Astrocyte of the cerebellum (primary cell): Measurements from ENCODE around the gene DNAAF8.
A peak's percentile ranks its signal among the peaks of the same experiment; 100 is the strongest.

ENCODE experiments used
- DNase-seq: peaks from one replicate; pipeline ENCODE4 v3.0.0-alpha.2; 2011; ENCODE audit warnings: low read depth
- H3K4me3 ChIP-seq: 2 replicates; pipeline ENCODE4 v1.5.1; 2011; ENCODE audit warnings: mild to moderate bottlenecking, low read depth, low read length, moderate library complexity
- in situ Hi-C: cut with HindIII; loops from 2 replicates; pipeline ENCODE4 v1.10.0; 2017; ENCODE audit warnings: low sequenced_read_pairs
- TF ChIP-seq, protein P1 (sequence below): IDR thresholded peaks from 2 replicates; pipeline ENCODE4 v1.5.1; 2012; ENCODE audit warnings: low read length, low read depth, moderate library complexity, mild to moderate bottlenecking; ENCODE audit errors: missing control alignments

The DNAAF8 gene

DNA sequence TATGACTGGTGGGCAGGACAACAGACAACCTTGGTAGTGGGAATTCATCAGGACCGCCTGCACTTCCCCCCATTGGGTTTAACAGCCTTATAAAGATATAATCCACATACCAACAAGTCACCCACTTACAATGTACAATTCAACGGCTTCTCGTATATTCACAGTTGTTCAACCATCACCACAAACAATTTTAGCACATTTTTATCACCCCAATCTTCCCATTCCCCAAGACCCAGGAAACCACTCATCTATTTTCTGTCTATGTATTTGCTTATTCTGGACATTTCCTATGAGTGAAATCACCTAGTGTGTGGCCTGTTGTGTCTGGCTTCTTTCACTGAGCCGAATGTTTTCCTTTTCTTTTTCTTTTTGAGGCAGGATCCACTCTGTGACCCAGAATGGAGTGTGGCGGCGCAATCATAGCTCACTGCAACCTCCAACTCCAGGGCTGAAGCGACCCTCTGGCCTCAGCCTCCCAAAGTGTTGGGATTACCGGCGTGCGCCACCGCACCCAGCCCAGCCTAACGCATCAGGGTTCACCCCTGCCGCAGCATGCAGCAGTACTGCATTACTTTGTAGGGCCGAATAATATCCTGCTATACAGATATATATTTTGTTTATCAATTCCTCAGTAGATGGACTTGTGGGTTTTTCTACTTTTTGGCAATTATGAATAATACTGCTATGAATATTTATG, 11.1 kb upstream of the DNAAF8 start:
- DNase-seq: no peak
- TF ChIP-seq, protein P1, sequence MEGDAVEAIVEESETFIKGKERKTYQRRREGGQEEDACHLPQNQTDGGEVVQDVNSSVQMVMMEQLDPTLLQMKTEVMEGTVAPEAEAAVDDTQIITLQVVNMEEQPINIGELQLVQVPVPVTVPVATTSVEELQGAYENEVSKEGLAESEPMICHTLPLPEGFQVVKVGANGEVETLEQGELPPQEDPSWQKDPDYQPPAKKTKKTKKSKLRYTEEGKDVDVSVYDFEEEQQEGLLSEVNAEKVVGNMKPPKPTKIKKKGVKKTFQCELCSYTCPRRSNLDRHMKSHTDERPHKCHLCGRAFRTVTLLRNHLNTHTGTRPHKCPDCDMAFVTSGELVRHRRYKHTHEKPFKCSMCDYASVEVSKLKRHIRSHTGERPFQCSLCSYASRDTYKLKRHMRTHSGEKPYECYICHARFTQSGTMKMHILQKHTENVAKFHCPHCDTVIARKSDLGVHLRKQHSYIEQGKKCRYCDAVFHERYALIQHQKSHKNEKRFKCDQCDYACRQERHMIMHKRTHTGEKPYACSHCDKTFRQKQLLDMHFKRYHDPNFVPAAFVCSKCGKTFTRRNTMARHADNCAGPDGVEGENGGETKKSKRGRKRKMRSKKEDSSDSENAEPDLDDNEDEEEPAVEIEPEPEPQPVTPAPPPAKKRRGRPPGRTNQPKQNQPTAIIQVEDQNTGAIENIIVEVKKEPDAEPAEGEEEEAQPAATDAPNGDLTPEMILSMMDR: no peak
- H3K4me3 ChIP-seq: no peak overlapping the region
- in situ Hi-C loops: no loop called here

DNA sequence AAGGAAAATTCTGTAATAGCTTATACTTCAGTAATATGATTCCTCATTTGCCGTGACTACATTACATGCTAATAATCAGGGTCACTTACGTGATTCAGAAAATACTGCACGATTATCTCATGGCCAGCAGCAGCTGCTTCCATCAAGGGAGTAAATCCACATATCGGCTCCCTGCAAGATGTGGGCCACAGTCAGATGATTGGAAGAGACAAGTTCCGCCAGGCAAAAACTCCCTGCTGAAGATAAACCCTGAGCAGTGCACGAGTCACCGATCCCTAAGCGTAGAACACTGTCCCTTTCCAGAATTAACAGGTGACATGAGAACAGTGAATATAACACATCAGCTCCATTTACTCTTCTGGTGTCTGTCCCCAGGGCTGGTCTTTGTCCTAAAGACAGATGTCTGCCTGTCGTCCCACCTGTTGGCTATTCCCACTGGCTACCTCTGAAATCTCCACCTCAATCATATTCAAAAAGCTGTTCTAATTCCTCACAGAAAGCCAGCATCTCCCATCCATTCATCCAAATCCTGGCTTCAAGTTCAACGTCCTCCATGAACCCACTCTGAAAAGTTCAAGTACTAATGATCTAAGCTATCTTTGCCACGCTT, 9.6 kb upstream of the DNAAF8 start:
- in situ Hi-C loops: no loop called here
- no peak overlapping the region for H3K4me3 ChIP-seq
- TF ChIP-seq, protein P1: no peak
- no peak for DNase-seq

DNA sequence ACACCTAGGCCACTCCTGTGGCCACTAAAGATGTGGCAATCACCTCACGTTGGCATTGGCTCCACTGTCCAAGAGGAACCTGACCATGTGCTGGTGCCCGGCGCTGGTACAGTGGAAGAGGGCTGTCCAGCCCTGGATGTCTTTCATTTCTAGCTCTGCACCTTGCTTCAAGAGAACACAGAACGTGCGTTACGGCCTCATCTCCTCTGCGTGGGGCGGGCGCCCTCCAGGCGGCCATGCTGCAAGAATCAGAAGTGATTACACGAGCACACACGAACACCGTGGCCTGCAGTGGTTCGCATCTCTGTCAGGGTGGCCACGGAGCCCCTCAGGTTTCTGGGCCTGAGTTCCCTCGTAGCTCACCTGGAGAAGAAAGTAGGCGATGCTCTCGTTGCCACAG, 7.7 kb upstream of the DNAAF8 start:
- no peak for DNase-seq
- in situ Hi-C loops: no loop called here
- H3K4me3 ChIP-seq: no peak overlapping the region
- TF ChIP-seq, protein P1: no peak

DNA sequence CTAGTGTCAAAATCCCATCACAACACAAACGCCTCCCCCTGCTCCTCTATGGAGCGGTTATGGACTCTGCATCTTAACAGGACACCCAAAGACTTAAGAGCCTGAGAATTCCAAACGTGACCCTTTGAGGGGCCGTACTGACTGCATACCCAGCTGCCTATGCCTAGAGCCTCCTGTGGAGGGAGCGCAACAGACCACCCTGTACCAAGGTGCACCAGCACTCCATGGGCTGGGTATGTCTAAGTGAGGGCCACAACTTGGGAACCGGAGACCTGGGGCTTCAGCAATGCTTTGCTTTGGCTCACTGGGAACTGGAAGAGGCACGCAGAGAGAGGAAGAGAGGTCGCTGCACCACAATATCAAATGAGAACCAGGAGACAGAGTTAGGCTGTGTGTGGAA, 5.7 kb upstream of the DNAAF8 start:
- in situ Hi-C loops: no loop called here
- DNase-seq: no peak
- no peak overlapping the region for H3K4me3 ChIP-seq
- TF ChIP-seq, protein P1: no peak

DNA sequence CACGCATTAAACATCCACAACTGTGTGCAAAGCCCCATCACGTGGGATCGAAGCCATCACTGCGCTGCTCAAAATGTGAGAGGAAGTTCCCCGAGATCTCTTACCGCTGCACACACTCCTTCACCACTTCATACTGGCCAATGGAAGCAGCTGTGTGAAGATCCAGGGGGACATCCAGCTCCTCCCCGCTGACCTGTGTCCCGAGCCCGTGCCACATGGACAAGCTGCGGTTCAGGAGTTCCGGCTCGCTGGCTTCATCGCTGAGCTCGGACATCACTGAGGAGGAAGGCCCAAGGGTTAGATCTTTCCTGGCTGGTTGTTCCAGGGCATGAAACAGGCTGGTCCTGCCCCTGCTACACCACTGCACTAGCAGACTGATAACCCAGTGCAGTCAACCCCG, 4.5 kb upstream of the DNAAF8 start:
- H3K4me3 ChIP-seq: no peak overlapping the region
- no peak for DNase-seq
- TF ChIP-seq, protein P1: no peak
- in situ Hi-C loops: no loop called here

DNA sequence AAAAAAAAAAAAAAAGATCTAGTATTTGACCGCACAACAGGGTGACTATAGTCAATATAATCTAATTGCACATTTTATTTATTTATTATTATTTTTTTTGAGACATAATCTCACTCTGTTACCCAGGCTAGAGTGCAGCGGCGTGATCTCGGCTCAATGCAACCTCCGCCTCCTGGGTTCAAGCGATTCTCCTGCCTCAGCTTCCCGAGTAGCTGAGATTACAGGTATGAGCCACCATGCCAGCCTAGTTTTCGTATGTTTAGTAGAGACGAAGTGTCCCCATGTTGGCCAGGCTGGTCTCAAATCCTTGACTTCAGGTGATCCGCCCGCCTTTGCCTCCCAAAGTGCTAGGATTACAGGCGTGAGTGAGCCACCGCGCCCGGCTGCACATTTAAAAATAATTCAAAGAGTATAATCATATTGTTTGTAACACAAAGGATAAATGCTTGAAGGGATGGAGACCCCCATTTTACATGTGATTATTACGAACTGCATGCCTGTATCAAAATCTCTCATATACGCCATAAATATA, 1.1 kb upstream of the DNAAF8 start:
- TF ChIP-seq, protein P1: no peak
- in situ Hi-C loops: no loop called here
- H3K4me3 ChIP-seq: peak overlapping the region; percentile 96
- no peak for DNase-seq
